Cortex of kidney (tissue), 1 donor: ENCODE data around the gene BBS5.
"Not testable (repeated sequence)": the region's sequence is repeated elsewhere in the genome, so short reads cannot be mapped to it uniquely, and the experiment has no call there.

Source experiments
- DNase-seq: peaks from one replicate; lab custom pipeline; 2025; lab: John Stamatoyannopoulos, UW

BBS5 gene

GRCh38 chr2:169486487-169486886 lies 7.2 kb downstream of the BBS5 start:
- no peak for DNase-seq

- DNase-seq, result no peak
Observed at GRCh38 chr2:169490834-169491233, 11.5 kb downstream of the BBS5 start.

- no peak for DNase-seq
Observed at GRCh38 chr2:169491378-169491777, 12.1 kb downstream of the BBS5 start.

GRCh38 chr2:169493360-169493759 lies 14.1 kb downstream of the BBS5 start:
- DNase-seq, result no peak

- DNase-seq, result no peak
Observed at GRCh38 chr2:169495310-169495928, 16.1 kb downstream of the BBS5 start.

GRCh38 chr2:169504651-169505050 lies 25.4 kb downstream of the BBS5 start:
- DNase-seq, result no peak

- no peak for DNase-seq
Observed at GRCh38 chr2:169507698-169508097, 28.4 kb downstream of the BBS5 start.

GRCh38 chr2:169509298-169509885 lies 30.1 kb downstream of the BBS5 start, which contains the start of gene KLHL41:
Gene KLHL41 (plus strand): TSS chr2:169509702. CDS start chr2:169509779, 77 bp downstream.
- DNase-seq, result no peak

GRCh38 chr2:169509955-169510354 lies 30.7 kb downstream of the BBS5 start:
- no peak for DNase-seq

- no peak for DNase-seq
Observed at GRCh38 chr2:169510496-169510895, 31.2 kb downstream of the BBS5 start.

- DNase-seq, result no peak
Observed at GRCh38 chr2:169511818-169512217, 32.5 kb downstream of the BBS5 start.

- DNase-seq, result no peak
Observed at GRCh38 chr2:169512525-169512924, 33.2 kb downstream of the BBS5 start.

GRCh38 chr2:169513094-169513493 lies 33.8 kb downstream of the BBS5 start:
- DNase-seq, result no peak

- no peak for DNase-seq
Observed at GRCh38 chr2:169513926-169514325, 34.6 kb downstream of the BBS5 start.

- not testable (repeated sequence) for DNase-seq
Observed at GRCh38 chr2:169514758-169515157, 35.5 kb downstream of the BBS5 start.

- not testable (repeated sequence) for DNase-seq
Observed at GRCh38 chr2:169516488-169516995, 37.2 kb downstream of the BBS5 start.

GRCh38 chr2:169520896-169521295 lies 41.6 kb downstream of the BBS5 start:
- no peak for DNase-seq

- no peak for DNase-seq
Observed at GRCh38 chr2:169523681-169524080, 44.4 kb downstream of the BBS5 start.

- no peak for DNase-seq
Observed at GRCh38 chr2:169525434-169525833, 46.1 kb downstream of the BBS5 start.

- no peak for DNase-seq
Observed at GRCh38 chr2:169526451-169526850, 47.2 kb downstream of the BBS5 start.

- no peak for DNase-seq
Observed at GRCh38 chr2:169528271-169528701, 49.0 kb downstream of the BBS5 start.

GRCh38 chr2:169539460-169539859 lies 60.2 kb downstream of the BBS5 start:
- DNase-seq, result not testable (repeated sequence)

GRCh38 chr2:169540146-169540545 lies 60.9 kb downstream of the BBS5 start:
- DNase-seq, result no peak

GRCh38 chr2:169542433-169542832 lies 63.1 kb downstream of the BBS5 start:
- DNase-seq, result no peak
